ENCODE data around the gene PVALB.

GRCh38 chr22:36863281-36863680 lies 46.4 kb upstream of the PVALB start:
- TF ChIP-seq CTCF (conservative IDR thresholded peaks at IDR 0.05) (no peak), ZFX (IDR thresholded peaks at IDR 0.05) (no peak)

All from C4-2B (cell line).